Activated naive CD8-positive, alpha-beta T cell treated with anti-CD3 and anti-CD28 coated beads, Interleukin-2, amount 50 U/mL, for 16 hours (primary cell): ENCODE results near the gene MEF2A.

Source experiments
- DNase-seq: peaks from one replicate; pipeline ENCODE4 v3.0.0-alpha.2; 2020; ENCODE audit warnings: low read depth, low spot score

The MEF2A gene

DNA sequence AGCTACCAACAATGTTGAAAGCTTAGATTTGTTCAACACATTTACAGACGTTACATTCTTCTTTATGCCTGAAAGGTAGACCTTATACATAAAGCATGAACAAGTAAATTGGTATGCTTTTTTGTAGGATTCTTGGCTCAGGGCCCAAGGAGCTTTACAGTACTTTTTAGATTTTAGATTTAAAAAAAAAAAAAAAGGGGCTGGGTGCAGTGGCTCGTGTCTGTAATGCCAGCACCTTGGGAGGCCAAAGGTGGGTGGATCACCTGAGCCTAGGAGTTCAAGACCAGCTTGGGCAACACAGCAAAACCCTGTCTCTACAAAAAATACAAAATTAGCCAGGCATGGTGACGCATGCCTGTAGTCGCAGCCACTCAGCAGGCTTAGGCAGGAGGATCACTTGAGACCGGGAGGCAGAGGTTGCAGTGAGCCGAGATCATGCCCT is 39.7 kb downstream of the MEF2A start:
- DNase-seq, result no peak

DNA sequence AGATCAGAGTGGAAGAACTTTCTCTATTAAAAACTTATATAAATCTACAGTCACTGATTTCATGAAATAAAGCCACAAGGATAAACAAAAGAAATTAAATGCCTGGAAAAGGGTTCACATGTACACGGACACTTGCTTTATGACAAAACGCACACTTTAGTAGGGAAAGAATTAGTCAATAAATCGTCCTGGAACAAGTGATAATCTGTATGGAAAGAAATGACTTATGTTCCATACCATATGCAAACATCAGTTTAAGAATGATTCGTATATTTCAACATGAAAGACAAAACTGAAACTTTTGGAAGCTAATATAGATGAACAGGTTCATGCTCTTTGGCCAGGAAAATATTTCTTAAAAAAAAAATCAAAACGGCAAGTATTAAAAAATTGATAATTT is 40.2 kb downstream of the MEF2A start:
- DNase-seq, result no peak

DNA sequence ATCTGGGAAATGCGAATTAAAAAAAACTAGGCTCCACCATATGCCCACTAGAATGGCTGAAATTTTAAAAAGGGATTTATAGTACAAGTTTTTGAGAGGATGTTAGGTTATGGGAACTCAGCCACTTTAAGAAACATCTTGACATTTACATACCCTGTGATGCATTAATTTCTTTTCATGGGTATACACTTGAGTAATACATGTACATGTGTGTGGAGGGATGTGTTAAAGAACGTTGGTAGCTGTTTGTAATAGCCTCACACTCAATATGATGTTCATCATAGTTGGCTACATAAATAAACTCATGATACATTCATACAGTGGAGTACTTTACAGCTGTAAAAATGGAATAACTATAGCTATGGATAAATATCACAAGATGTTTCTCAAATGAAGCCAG is 40.9 kb downstream of the MEF2A start:
- no peak for DNase-seq

DNA sequence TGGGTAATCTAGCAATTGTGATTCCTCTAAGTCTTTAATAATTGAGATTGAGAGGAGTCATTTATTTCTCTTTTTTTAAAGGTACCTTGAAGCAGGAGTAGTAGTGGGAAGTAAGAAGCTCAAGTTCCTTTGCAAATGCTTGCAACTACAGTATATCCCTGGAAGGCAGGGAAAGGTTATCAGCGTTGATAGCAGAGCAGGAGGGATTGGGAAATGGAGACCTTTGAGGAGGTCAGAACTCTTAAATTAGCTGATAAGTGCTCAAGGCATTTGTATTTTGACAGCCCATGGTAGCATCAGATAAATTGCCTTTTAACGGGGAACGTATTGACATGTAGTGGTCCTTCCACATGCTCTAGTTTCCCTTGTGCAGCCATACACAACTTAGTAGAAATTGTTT is 47.7 kb downstream of the MEF2A start:
- DNase-seq, result no peak

- DNase-seq, result no peak
Measured at GRCh38 chr15:99613887-99614647, 48.3 kb downstream of the MEF2A start.

DNA sequence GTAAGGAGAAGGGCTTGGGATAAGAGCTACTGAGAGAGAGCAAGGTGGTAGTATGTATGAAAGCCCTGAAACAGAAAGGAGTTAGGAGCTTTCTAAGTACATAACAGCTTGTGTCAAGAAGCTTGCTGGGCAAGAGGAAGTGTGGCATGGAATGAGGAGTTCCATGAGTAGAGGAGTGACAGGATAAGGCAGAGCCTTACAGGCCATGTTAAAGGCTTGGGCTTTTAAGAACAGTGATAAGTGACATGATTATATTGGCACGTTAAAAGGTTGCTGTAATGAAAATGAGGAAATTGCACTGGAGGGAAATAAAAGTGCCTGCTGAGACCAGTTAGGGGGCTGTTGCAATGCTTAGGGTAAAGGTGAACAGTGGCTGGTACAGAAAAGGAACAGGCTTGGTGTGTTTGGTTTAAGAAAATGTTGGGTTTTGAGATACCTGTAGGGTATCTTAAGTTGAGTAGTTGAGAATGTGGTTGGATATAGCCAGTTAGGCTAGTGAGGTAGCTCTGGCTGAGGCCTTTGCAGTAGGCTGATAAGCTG is 49.0 kb downstream of the MEF2A start:
- no peak for DNase-seq

DNA sequence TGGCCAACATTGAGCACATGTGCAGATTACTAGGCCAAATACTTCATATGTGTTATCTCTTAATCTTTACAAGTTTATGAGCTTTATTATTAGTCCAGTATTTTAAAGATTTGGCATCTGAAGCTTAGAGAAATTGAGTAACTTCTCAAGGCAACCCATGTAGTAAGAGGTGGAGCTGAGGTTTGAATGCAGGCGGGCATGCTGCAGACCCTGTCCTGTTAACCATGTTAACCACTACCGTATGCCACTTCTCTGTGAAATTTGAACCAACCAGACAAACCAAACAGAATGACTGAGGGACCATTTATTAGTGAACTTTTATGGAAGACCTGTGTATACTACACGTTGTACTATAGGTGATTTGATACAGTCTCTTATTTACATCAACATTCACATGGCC is 49.7 kb downstream of the MEF2A start:
- DNase-seq, result no peak

- no peak for DNase-seq
Measured at GRCh38 chr15:99616129-99616528, 50.3 kb downstream of the MEF2A start.

DNA sequence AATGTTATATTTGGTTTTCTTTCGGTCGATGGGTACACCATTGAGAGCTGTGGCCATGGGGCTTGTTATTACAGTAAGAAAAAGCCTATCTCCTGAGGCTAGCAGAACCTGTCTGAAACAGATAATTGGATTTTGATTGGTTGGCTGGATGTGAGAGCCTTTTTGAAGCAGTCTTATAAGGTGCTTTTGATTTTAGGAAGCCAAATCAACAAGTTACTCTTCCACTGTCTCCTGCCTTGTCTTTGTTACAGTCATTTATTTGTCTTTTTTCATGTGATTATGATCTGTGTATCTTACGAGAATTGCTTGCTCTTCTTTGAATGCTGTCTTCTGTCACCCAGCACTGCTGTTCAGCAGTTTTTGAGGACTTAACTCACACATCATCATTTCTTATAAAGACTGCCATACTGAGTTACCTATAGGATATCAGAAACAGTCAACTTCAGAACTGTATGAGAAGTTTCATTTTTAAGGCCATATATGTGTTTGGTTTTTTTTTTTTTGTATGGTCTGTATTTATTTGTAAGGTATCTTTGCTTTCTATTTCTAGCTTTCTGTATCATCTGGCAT is 51.1 kb downstream of the MEF2A start:
- no peak for DNase-seq

DNA sequence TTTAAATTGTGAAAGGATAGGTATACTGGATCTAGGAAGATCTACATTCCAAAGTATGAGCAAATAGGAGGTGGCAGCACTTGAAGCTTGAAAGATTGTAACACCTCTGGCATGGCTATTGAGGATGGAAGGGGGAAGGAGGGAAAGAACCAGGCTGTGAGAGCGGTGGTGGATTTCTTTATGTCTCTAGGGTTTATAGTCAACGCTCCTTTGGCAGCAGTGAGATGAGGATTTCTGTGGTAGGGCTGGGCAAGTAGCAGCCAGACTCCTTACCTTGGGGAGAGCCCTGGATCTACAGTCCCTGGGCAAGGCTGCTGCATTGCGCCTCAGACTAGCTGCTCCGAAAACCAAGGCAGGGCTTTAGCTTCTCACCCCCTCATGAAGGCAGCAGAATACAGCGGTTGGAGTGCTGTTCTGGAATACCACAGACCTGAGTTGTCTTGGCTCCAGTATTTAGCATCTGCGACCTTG is 53.2 kb downstream of the MEF2A start:
- DNase-seq, result no peak

GRCh38 chr15:99619712-99620111 is 53.9 kb downstream of the MEF2A start:
- no peak for DNase-seq

DNA sequence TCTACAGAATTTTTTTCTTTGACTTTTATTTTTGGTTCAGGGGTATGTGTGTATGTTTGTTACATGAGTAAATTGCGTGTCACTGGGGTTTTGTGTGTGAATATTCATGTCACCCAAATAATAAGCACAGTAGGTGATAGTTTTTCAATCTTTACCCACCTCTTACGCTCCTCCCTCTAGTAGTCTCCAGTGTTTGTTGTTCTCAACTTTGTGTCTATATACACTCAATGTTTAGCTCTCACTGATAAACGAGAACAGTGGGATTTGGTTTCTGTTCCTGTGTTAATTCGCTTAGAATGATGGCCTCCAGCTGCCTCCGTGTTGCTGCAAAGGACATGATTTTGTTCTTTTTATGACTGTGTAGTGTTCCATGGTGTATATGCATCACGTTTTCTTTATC is 54.4 kb downstream of the MEF2A start:
- no peak for DNase-seq

DNA sequence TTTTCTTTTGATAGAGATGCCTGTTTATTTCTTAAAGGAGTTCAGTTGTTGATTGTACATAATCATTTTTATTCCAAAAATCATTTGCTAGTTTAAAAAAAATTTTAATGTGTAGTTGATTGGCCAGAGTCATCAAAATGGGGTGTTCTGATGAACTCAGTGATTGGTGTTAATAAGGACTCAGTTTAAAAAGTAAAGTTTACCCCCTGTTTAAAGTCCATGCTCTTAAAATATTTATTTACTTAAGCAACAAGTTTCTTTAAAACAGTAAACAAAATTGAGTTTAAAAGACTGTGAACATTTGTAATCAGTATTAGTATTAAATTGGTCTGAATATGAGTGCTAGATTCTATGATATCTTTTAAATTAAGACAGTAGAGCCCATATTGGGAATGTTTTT is 56.0 kb downstream of the MEF2A start:
- no peak for DNase-seq

GRCh38 chr15:99628374-99629001 is 62.7 kb downstream of the MEF2A start:
- DNase-seq, result no peak

DNA sequence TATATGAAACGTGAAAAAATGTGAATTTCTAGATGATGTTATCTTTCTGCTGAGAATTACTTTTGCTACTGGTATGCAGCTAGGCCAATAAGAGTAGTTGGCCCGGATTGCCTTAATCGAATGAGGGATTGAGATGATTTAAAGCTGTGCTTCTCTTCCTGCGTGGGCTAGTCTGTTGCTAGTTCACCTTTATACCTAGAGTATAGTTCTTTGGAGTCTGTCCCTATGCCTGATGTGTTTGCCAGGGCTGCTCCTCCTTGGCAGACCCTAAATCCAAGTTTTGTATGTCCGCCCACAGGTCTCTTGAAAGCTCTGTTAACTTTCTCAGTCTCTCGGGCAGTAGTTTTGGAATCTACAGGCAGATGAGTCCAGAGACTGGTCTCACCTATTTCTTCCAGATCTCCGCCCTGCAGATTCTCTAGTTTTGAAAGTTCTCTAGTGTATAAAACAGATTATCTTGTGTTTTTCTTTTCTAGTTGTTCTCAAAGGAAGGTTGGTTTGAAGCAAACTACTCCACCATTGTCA is 64.9 kb downstream of the MEF2A start:
- no peak for DNase-seq

DNA sequence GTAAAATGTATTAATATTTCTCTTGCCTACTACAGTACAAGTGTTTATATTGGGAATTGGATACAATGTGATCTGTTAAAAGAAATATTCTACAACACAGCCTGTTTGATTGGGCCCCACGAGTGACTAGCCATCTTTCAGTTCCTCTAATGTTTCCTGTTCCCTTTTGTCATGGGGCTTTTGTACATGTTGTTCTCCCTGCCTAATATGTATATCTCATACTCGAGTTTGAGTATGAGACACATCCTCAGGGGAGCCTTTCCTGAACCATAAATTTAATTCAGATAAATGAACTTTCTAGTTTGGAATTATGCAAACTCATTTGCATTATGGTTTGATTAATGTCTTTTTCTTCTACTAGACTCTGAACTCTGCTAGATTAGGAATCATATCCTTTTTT is 65.5 kb downstream of the MEF2A start:
- no peak for DNase-seq

DNA sequence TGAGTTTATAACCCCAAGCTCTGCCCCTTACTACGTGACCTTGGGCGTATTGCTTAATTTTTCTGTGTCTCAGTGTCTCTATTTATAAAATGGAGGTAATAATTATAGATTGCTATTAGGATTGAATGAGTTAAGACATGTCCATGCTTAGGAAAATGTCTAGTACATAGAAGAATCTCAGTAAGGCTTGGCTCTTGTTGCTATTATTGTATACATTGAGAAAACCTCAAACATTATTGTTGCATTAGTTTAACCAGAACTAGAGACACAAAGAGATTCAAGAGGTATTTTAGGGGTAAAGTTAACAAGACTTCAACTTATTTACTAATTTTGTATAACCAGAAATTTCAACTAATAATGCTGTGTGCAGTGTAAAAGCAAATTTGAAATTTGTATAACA is 66.7 kb downstream of the MEF2A start:
- DNase-seq, result no peak

DNA sequence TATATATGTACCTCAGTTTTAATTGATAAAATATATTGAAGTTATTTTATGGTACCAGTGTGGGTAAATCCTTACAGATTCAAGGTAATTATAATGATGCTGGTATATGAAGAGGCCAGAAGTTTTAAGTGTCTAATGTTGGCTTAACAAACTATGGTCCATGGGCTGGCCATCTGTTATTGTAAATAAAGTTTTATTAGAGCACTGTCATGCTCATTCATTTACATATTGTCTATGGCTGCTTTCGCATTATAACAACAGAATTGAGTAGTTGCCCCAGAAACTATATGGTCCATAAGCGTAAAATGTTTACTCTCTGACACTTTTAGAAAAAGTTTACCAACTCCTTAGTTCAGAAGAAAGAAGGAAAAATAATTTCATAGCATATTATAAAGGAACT is 67.9 kb downstream of the MEF2A start:
- no peak for DNase-seq

DNA sequence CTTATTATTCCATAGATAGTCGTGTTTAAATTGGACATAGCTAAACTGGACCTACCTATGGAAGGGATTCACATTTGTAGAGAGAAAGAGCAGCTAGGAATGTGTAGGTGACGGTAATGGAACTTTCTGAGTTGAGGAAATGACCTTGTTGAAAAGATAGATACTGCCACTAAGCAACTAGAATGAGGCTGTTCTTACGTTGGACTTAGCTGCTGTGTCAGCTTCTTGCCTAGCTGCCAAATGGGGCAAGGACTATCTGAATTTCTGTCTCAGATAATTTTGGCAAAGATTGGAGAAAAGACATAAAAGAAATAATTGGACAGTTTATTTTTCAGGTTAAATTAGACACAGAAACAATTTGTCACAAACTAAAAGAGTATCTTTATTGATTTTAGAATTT is 68.8 kb downstream of the MEF2A start:
- DNase-seq, result no peak

- DNase-seq, result no peak
Measured at GRCh38 chr15:99635145-99635544, 69.4 kb downstream of the MEF2A start.

- DNase-seq, result no peak
Measured at GRCh38 chr15:99635794-99636193, 70.0 kb downstream of the MEF2A start.

GRCh38 chr15:99644913-99645542 is 79.2 kb downstream of the MEF2A start:
- DNase-seq, result no peak
